Mesenchymal stem cell (in vitro differentiated cells and primary cell): ENCODE results near the gene MVB12B.

ENCODE experiments used
- DNase-seq: peaks from one replicate; pipeline ENCODE4 v3.0.0-alpha.2; 2013
- H2AFZ ChIP-seq: one replicate; pipeline ENCODE4 v1.6.1; 2013; ENCODE audit warnings: low read depth, mild to moderate bottlenecking, control low read depth, inconsistent platforms, low read length, moderate library complexity
- H2AK5ac ChIP-seq: 2 replicates; pipeline ENCODE4 v1.6.1; 2013; ENCODE audit warnings: low read length, moderate library complexity, mild to moderate bottlenecking, inconsistent platforms; ENCODE audit not compliant: severe bottlenecking
- H2BK120ac ChIP-seq: one replicate; pipeline ENCODE4 v1.6.1; 2013; ENCODE audit warnings: low read depth, mild to moderate bottlenecking, inconsistent platforms, low read length, moderate library complexity
- H2BK12ac ChIP-seq, 2 experiments: one replicate each; pipeline ENCODE4 v1.6.1; 2013; ENCODE audit warnings: inconsistent platforms in 2 of 2, low read length in 2 of 2, mild to moderate bottlenecking in 2 of 2, moderate library complexity in 2 of 2, control low read depth in 1 of 2
- H2BK15ac ChIP-seq: one replicate; pipeline ENCODE4 v1.6.1; 2013; ENCODE audit warnings: mild to moderate bottlenecking, low read depth, inconsistent platforms; ENCODE audit not compliant: poor library complexity, severe bottlenecking
- H2BK5ac ChIP-seq: 2 replicates; pipeline ENCODE4 v1.6.1; 2013; ENCODE audit warnings: low read depth, mild to moderate bottlenecking, low read length, control low read depth, inconsistent platforms; ENCODE audit not compliant: poor library complexity, severe bottlenecking
- H3K14ac ChIP-seq, 2 experiments: one replicate each; pipeline ENCODE4 v1.6.1; 2013; ENCODE audit warnings: inconsistent platforms in 2 of 2, low read length in 2 of 2, control low read depth in 1 of 2, mild to moderate bottlenecking in 1 of 2, moderate library complexity in 1 of 2
- H3K18ac ChIP-seq, 2 experiments: one replicate each; pipeline ENCODE4 v1.6.1; 2013; ENCODE audit warnings: inconsistent platforms in 2 of 2, low read length in 2 of 2, control low read depth in 1 of 2, low read depth in 1 of 2, mild to moderate bottlenecking in 1 of 2
- H3K23ac ChIP-seq, 2 experiments: one replicate each; pipeline ENCODE4 v1.6.1; 2013; ENCODE audit warnings: inconsistent platforms in 2 of 2, low read length in 2 of 2, mild to moderate bottlenecking in 2 of 2, moderate library complexity in 2 of 2, control low read depth in 1 of 2
- H3K27ac ChIP-seq: 2 replicates; pipeline ENCODE4 v1.5.1; 2013; ENCODE audit warnings: mild to moderate bottlenecking, moderate library complexity, low read length, control low read depth, inconsistent platforms; ENCODE audit not compliant: poor library complexity, severe bottlenecking
- H3K27me3 ChIP-seq, 2 experiments: 2 replicates each; pipeline versions ENCODE4 v1.6.1 to v1.7.0; 2013; ENCODE audit warnings: low read length in 2 of 2, mild to moderate bottlenecking in 2 of 2, moderate library complexity in 2 of 2, control low read depth in 1 of 2, inconsistent platforms in 1 of 2; ENCODE audit not compliant: control insufficient read depth in 1 of 2, insufficient read depth in 1 of 2
- H3K36me3 ChIP-seq, 2 experiments: 2 replicates each; pipeline versions ENCODE4 v1.6.1 to v1.7.0; 2013; ENCODE audit warnings: low read length in 2 of 2, control low read depth in 1 of 2, inconsistent platforms in 1 of 2, low read depth in 1 of 2, mild to moderate bottlenecking in 1 of 2; ENCODE audit not compliant: insufficient read depth in 2 of 2, control insufficient read depth in 1 of 2
- H3K4ac ChIP-seq, 2 experiments: one replicate each; pipeline ENCODE4 v1.6.1; 2013; ENCODE audit warnings: inconsistent platforms in 2 of 2, low read length in 2 of 2, mild to moderate bottlenecking in 2 of 2, moderate library complexity in 2 of 2, control low read depth in 1 of 2, low read depth in 1 of 2
- H3K4me1 ChIP-seq: 2 replicates; pipeline ENCODE4 v1.6.1; 2013; ENCODE audit warnings: low read depth, low read length, control low read depth; ENCODE audit not compliant: control insufficient read depth, insufficient read depth
- H3K4me2 ChIP-seq: 2 replicates; pipeline ENCODE4 v1.6.1; 2013; ENCODE audit warnings: low read length, mild to moderate bottlenecking, inconsistent platforms; ENCODE audit not compliant: poor library complexity, severe bottlenecking
- H3K4me3 ChIP-seq, 2 experiments: 2 replicates each; pipeline versions ENCODE4 v1.5.1 to v1.7.0; 2013; ENCODE audit warnings: low read length in 2 of 2, mild to moderate bottlenecking in 2 of 2, control low read depth in 1 of 2, low read depth in 1 of 2; ENCODE audit not compliant: insufficient read depth in 1 of 2
- H3K79me1 ChIP-seq: replicated peaks from 2 replicates; pipeline ENCODE4 v1.6.1; 2013; ENCODE audit warnings: mild to moderate bottlenecking, control low read depth, low read length, inconsistent platforms; ENCODE audit not compliant: poor library complexity, severe bottlenecking
- H3K9ac ChIP-seq: 2 replicates; pipeline ENCODE4 v1.7.0; 2013; ENCODE audit warnings: mild to moderate bottlenecking, low read length, moderate library complexity
- H3K9me3 ChIP-seq: 2 replicates; pipeline ENCODE4 v1.7.0; 2013; ENCODE audit warnings: mild to moderate bottlenecking, low read length; ENCODE audit not compliant: control insufficient read depth
- H4K8ac ChIP-seq: one replicate; pipeline ENCODE4 v1.6.1; 2013; ENCODE audit warnings: inconsistent platforms, mild to moderate bottlenecking, low read length, moderate library complexity
- H4K91ac ChIP-seq: one replicate; pipeline ENCODE4 v1.6.1; 2013; ENCODE audit warnings: mild to moderate bottlenecking, low read length, inconsistent platforms
- WGBS: methylation state at CpG from one replicate; pipeline ENCODE4 v1.1.7; 2013; ENCODE audit warnings: mixed read lengths; 5-methylcytosine and 5-hydroxymethylcytosine counted together

The MVB12B gene

GRCh38 chr9:126365780-126366179 is 39.2 kb downstream of the MVB12B start:
- H3K14ac ChIP-seq = no peak overlapping the region
- no peak overlapping the region for H2BK12ac ChIP-seq
- H3K9me3 ChIP-seq = peaks cover 33% of the 10 kb centered on the region
- H3K4me1 ChIP-seq = no peaks in the 10 kb centered on the region
- no peak overlapping the region for H2AK5ac ChIP-seq
- H3K4ac ChIP-seq = no peak overlapping the region
- no peak overlapping the region for H3K9ac ChIP-seq
- H4K8ac ChIP-seq = no peak overlapping the region
- no peaks in the 10 kb centered on the region for H3K36me3 ChIP-seq
- H3K27ac ChIP-seq = no peak overlapping the region
- H2BK15ac ChIP-seq = no peak overlapping the region
- WGBS = 93% methylated on average over 3 of the region's 3 CpGs
- H2AFZ ChIP-seq = no peak overlapping the region
- no peak overlapping the region for H2BK120ac ChIP-seq
- H3K79me1 ChIP-seq = peaks cover 12% of the 10 kb centered on the region
- no peak overlapping the region for H2BK5ac ChIP-seq
- no peaks in the 10 kb centered on the region for H3K27me3 ChIP-seq
- H3K23ac ChIP-seq = no peak overlapping the region
- H3K18ac ChIP-seq = no peak overlapping the region
- no peak overlapping the region for H4K91ac ChIP-seq
- no peak overlapping the region for H3K4me3 ChIP-seq
- no peak for DNase-seq
- H3K4me2 ChIP-seq = no peak overlapping the region

DNA sequence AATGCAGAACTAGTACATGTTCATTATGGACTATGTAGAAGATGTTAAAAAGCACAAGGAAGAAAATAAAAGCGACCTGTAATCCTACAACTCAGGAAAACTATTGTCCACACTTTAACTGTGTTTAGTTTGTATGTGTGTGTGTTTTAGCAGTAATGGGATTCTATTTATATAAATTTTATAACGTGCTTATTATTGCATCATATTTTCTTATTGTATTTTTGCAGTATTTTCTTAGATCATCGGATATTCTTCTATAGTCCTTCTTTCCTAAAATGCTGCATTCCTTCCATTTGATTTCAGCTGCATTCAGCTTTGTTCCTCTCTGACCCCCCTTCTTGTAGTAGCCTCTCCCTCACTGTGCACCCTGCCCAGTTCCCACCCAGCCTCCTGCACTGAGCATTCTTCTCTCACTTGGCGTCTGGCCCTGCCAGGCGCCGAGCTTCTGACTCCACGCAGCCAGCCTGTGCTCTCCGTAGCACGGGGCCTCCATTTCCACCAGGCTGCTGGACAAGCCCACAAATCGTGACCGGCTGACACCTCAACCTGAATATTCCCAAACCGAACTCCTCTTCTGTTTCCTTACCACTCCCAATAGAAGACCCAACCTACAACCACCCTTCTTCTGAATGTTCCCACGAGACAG is 39.9 kb downstream of the MVB12B start:
- Histone ChIP-seq H3K4me2 (no peak overlapping the region), H3K36me3 (no peaks in the 10 kb centered on the region), H2BK120ac (no peak overlapping the region), H3K4me3 (no peak overlapping the region), H3K4ac (no peak overlapping the region), H3K23ac (no peak overlapping the region), H3K27ac (no peak overlapping the region), H3K27me3 (no peaks in the 10 kb centered on the region), H3K4me1 (no peaks in the 10 kb centered on the region), H3K18ac (no peak overlapping the region), H2AFZ (no peak overlapping the region), H3K14ac (no peak overlapping the region), H2AK5ac (no peak overlapping the region), H4K91ac (no peak overlapping the region), H4K8ac (no peak overlapping the region), H3K9ac (no peak overlapping the region), H3K79me1 (peaks cover 12% of the 10 kb centered on the region), H2BK12ac (no peak overlapping the region), H3K9me3 (peaks cover 26% of the 10 kb centered on the region), H2BK5ac (no peak overlapping the region), H2BK15ac (no peak overlapping the region)
- DNase-seq = no peak
- WGBS = 93% methylated on average over 11 of the region's 13 CpGs

GRCh38 chr9:126367139-126367538 is 40.5 kb downstream of the MVB12B start:
- Histone ChIP-seq H3K4ac (no peak overlapping the region), H3K14ac (no peak overlapping the region), H3K4me3 (no peak overlapping the region), H3K9me3 (peaks cover 19% of the 10 kb centered on the region), H2BK120ac (no peak overlapping the region), H2BK5ac (no peak overlapping the region), H3K36me3 (no peaks in the 10 kb centered on the region), H4K8ac (no peak overlapping the region), H2AFZ (no peak overlapping the region), H2BK12ac (no peak overlapping the region), H3K4me1 (no peaks in the 10 kb centered on the region), H3K4me2 (no peak overlapping the region), H3K27ac (no peak overlapping the region), H2AK5ac (no peak overlapping the region), H2BK15ac (no peak overlapping the region), H3K27me3 (no peaks in the 10 kb centered on the region), H3K79me1 (peaks cover 12% of the 10 kb centered on the region), H3K18ac (no peak overlapping the region), H3K9ac (no peak overlapping the region), H4K91ac (no peak overlapping the region), H3K23ac (no peak overlapping the region)
- 90% methylated on average over 13 of the region's 13 CpGs for WGBS
- no peak for DNase-seq

DNA sequence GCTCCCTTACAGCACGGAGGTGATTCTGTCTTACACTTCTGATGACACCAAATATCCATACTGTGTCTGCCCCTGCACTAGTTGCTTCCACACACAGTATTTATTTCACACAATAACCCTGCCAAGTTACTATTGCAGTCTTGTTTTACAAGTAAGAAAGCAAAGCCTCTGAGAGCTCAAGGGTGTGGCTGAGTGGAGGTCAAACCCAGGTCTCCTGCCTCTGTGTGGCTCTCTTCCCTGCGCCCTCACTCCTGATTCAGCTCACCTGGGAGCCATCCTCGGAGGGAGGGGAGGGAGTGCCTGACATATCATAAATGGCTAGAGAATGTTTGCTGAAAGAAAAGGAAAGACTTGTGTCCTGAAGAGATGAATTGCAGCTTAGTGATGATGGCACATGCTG is 41.0 kb downstream of the MVB12B start:
- DNase-seq = no peak
- Histone ChIP-seq H3K27ac (no peak overlapping the region), H3K14ac (no peak overlapping the region), H3K4ac (no peak overlapping the region), H3K36me3 (no peaks in the 10 kb centered on the region), H3K79me1 (peaks cover 12% of the 10 kb centered on the region), H3K18ac (no peak overlapping the region), H2BK12ac (no peak overlapping the region), H2BK5ac (no peak overlapping the region), H2BK120ac (no peak overlapping the region), H3K4me2 (no peak overlapping the region), H3K9me3 (peaks cover 15% of the 10 kb centered on the region), H4K8ac (no peak overlapping the region), H4K91ac (no peak overlapping the region), H2AFZ (no peak overlapping the region), H3K4me1 (peaks cover under 1% of the 10 kb centered on the region), H2BK15ac (no peak overlapping the region), H3K27me3 (no peaks in the 10 kb centered on the region), H2AK5ac (no peak overlapping the region), H3K4me3 (no peak overlapping the region), H3K9ac (no peak overlapping the region), H3K23ac (no peak overlapping the region)
- 99% methylated on average over 3 of the region's 3 CpGs for WGBS
